ENCODE results near the gene DLGAP5. TPM values are rescaled to one million over a fixed set of nuclear protein-coding genes. Genes with fewer than 3 reads are reported as not detected.

DLGAP5 gene
- total RNA-seq, 1 donor from 2014 or later, result not detected

DNA sequence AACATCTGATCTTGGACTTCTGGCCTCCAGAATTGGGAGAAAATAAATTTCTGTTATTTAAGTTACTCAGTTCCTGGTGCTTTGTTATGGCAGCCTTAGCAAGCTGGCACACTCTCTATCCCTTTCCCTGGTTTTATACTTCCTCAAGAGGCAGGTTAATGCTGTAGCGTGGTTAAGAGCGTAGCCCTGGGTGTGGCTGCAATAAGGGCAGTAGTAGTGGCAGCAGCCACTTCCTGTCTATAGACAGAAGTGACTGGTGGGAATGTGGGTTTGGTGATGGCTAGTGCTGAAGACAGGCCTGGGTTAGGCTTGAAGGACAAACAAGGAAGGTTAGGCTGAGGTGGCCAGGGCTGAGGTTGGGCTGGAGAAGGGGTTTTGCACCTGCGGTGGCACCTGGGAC lies 66.0 kb downstream of the DLGAP5 start:
- H3K27ac ChIP-seq, result no peak overlapping the region
- H3K4me3 ChIP-seq, result no peak overlapping the region
- DNase-seq (ENCODE audit: low spot score in 2 of 2), result no peak
- H3K4me1 ChIP-seq, result peaks cover 10 to 14% of the 10 kb centered on the region in 2 donors
- no peaks in the 10 kb centered on the region for H3K9me3 ChIP-seq
- no peaks in the 10 kb centered on the region for H3K36me3 ChIP-seq
- intact Hi-C loops (cut with DNase I), result no loop called here
- no peak for TF ChIP-seq CTCF (IDR thresholded peaks at IDR 0.05)
- no peaks in the 10 kb centered on the region for H3K27me3 ChIP-seq

DNA sequence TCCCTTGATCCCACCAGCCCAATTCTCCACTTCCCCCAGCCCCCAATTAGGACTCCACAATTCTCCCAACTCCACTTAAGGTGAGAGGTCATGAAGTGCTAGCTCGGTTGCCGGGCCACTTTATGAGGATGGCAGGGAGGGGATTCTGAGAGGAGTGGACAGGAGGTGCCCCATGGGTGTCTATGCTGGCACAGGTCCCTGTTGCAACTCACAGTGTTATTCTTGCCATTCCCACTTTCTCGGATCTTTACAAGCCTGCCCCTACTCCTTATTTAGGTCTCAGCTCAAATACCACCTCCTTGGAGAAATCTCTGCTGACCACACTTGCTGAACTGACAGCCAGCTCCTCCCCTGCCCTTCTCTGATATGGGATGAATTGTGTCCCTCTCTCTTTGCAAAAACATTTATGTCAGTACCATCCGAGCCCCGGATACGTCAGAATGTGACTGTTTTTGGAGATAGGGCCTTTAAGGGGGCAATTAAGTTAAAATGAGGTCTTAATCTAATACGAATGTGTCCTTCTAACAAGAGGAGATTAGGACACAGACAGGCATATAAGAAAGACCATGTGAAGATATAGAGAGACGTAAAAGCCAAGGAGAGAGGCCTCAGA lies 66.5 kb downstream of the DLGAP5 start:
- no peak for DNase-seq (ENCODE audit: low spot score in 2 of 2)
- no peaks in the 10 kb centered on the region for H3K9me3 ChIP-seq
- peaks cover 6 to 14% of the 10 kb centered on the region in 2 donors for H3K4me1 ChIP-seq
- no peaks in the 10 kb centered on the region for H3K27me3 ChIP-seq
- no peaks in the 10 kb centered on the region for H3K36me3 ChIP-seq
- H3K27ac ChIP-seq, result no peak overlapping the region
- intact Hi-C loops (cut with DNase I), result no loop called here
- no peak for TF ChIP-seq CTCF (IDR thresholded peaks at IDR 0.05)
- no peak overlapping the region for H3K4me3 ChIP-seq

GRCh38 chr14:55123852-55124639 lies 67.3 kb downstream of the DLGAP5 start:
- H3K4me3 ChIP-seq, result no peak overlapping the region
- peaks cover 6 to 18% of the 10 kb centered on the region in 2 donors for H3K4me1 ChIP-seq
- H3K27me3 ChIP-seq, result no peaks in the 10 kb centered on the region
- H3K9me3 ChIP-seq, result no peaks in the 10 kb centered on the region
- H3K36me3 ChIP-seq, result no peaks in the 10 kb centered on the region
- intact Hi-C loops (cut with DNase I), result no loop called here
- no peak for TF ChIP-seq CTCF (IDR thresholded peaks at IDR 0.05)
- no peak overlapping the region for H3K27ac ChIP-seq
- no peak for DNase-seq (ENCODE audit: low spot score in 2 of 2)

DNA sequence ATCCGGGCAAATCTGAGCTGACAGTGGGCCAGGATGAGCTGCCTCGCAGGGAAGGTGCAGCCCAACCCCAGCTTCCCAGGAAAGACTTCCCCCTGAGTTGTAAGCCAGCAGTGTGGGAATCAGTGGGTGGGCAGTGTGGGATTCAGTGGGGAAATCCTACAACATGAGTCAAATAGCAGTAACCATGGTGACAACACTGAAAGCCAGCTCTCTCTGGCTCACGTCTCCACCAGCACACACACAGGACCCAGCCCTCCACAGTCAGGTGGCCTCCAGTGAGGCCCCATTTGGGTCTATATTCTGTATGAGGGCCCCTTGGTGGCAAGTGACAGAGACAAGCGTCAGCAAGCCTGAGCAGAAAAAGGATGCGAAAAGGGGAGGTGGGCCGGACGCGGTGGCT lies 68.3 kb downstream of the DLGAP5 start:
- peak overlapping the region in 1 of 2 donors; percentile 22 for H3K27ac ChIP-seq
- H3K4me1 ChIP-seq, result peaks cover 6 to 23% of the 10 kb centered on the region in 2 donors
- H3K36me3 ChIP-seq, result no peaks in the 10 kb centered on the region
- no peak for DNase-seq (ENCODE audit: low spot score in 2 of 2)
- intact Hi-C loops (cut with DNase I), result no loop called here
- H3K4me3 ChIP-seq, result no peak overlapping the region
- TF ChIP-seq CTCF (IDR thresholded peaks at IDR 0.05), result no peak
- no peaks in the 10 kb centered on the region for H3K9me3 ChIP-seq
- no peaks in the 10 kb centered on the region for H3K27me3 ChIP-seq

DNA sequence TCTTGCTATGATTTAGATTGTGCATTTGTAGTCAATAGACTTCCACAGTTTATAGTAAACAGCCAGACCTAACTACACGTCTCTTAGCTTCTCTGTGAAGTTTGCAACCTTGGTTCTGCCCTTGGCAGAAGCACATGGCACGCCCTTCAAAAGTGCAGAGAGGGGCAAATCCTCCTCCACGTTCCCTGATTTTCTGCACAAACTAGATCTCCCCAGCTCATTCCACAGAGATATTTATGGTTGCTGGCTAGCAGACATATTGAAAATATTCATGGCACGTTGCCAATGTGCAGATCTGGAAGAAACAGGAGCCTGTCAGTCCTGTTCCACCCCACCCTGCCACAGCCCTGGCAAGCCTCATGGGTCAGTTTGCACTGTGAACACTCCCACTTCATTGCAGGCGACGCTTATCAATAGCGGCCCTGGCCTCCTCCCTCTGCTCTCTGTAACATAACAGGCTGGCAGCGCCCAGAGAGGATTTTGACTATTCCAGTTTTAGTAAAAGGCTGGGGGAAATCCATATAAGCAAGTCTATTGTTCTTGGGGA lies 68.9 kb downstream of the DLGAP5 start:
- H3K27ac ChIP-seq, result peak overlapping the region in 1 of 2 donors; percentile 22
- no peaks in the 10 kb centered on the region for H3K27me3 ChIP-seq
- intact Hi-C loops (cut with DNase I), result no loop called here
- H3K36me3 ChIP-seq, result no peaks in the 10 kb centered on the region
- no peak overlapping the region for H3K4me3 ChIP-seq
- TF ChIP-seq CTCF (IDR thresholded peaks at IDR 0.05), result no peak
- DNase-seq (ENCODE audit: low spot score in 2 of 2), result no peak
- peaks cover 6 to 23% of the 10 kb centered on the region in 2 donors for H3K4me1 ChIP-seq
- H3K9me3 ChIP-seq, result no peaks in the 10 kb centered on the region

Measured in ascending aorta (tissue), 2 donors.